K562 (cell line): ENCODE data around the gene TCF12. TPM values are rescaled to one million over a fixed set of nuclear protein-coding genes. Genes with fewer than 3 reads are reported as not detected.

ENCODE experiments used
- ATAC-seq: fragments of 200-7000 bp; cut with Tn5 transposase; 3 replicates; pipeline ENCODE4 v1.9.1; 2020; ENCODE audit warnings: moderate library complexity
- BruUV-seq: library from RNA; stranded (reverse); fragments of 400-500 nt; replicated peaks from 2 replicates; lab custom pipeline; 2021; lab: Mats Ljungman, UMichigan
- CTCF ChIA-PET: fragments of 300-600 bp; formaldehyde crosslinking; extraction: SDS; loops from one replicate; lab custom pipeline; 2021; ENCODE audit warnings: low intra/inter-chr PET ratio; lab: Yijun Ruan, JAX
- POLR2A ChIA-PET: fragments of 300-600, 350-650 bp; sonication (Branson Sonifier 250); formaldehyde crosslinking; extraction: SDS; loops from one replicate; lab custom pipeline; 2021; ENCODE audit warnings: antibody characterized with exemption, inconsistent platforms; lab: Yijun Ruan, JAX
- DNase-seq, 4 experiments: peaks; one replicate each; pipeline versions ENCODE4 v3.0.0 to v3.0.0-alpha.2; 2011 to 2018; ENCODE audit warnings: low spot score in 3 of 4, mixed read lengths in 3 of 4; ENCODE audit errors: extremely low read depth in 1 of 4
- FAIRE-seq: peaks from 2 replicates; lab custom pipeline; 2011; peaks lifted over from hg19 to GRCh38; lab: Jason Lieb, UNC
- H2AFZ ChIP-seq: 2 replicates; pipeline ENCODE4 v1.6.0; 2011; ENCODE audit warnings: low read depth, low read length, control low read depth, inconsistent platforms
- H3K27ac ChIP-seq: fragments of 200-600 bp; 3 replicates; pipeline ENCODE4 v1.8.0; 2011; ENCODE audit warnings: low read depth, mild to moderate bottlenecking, control low read depth, inconsistent platforms, low read length, moderate library complexity, mixed read lengths; ENCODE audit errors: extremely low read depth
- H3K27me3 ChIP-seq, 2 experiments: fragments of 300-600 bp in 1 of 2; 2 replicates in 1 of 2; 3 replicates in 1 of 2; pipeline versions ENCODE4 v1.6.0 to v1.8.0; 2011; ENCODE audit warnings: inconsistent platforms in 2 of 2, low read length in 2 of 2, mild to moderate bottlenecking in 1 of 2, mixed read lengths in 1 of 2, moderate library complexity in 1 of 2; ENCODE audit not compliant: control insufficient read depth in 2 of 2, insufficient read depth in 2 of 2
- H3K36me3 ChIP-seq: fragments of 300-600 bp; 3 replicates; pipeline ENCODE4 v1.8.0; 2011; ENCODE audit warnings: mild to moderate bottlenecking, low read length, inconsistent platforms; ENCODE audit not compliant: control insufficient read depth, insufficient read depth
- H3K4me1 ChIP-seq, 2 experiments: fragments of 200-600 bp in 1 of 2; replicated peaks in 1 of 2; 2 replicates in 1 of 2; 3 replicates in 1 of 2; pipeline versions ENCODE4 v1.5.1 to v1.8.0; 2011; ENCODE audit warnings: inconsistent platforms in 2 of 2, low read length in 2 of 2, mild to moderate bottlenecking in 1 of 2, mixed read lengths in 1 of 2, moderate library complexity in 1 of 2; ENCODE audit not compliant: control insufficient read depth in 2 of 2, insufficient read depth in 2 of 2
- H3K4me2 ChIP-seq: 2 replicates; pipeline ENCODE4 v1.6.1; 2011; ENCODE audit warnings: low read length, control low read depth, inconsistent platforms, mixed read lengths; ENCODE audit not compliant: insufficient read depth
- H3K4me3 ChIP-seq: fragments of 200-600 bp; sonication (generic), shearing (Covaris generic); 2 replicates; pipeline ENCODE4 v1.5.1; 2016; ENCODE audit warnings: control low read depth, inconsistent platforms
- H3K79me2 ChIP-seq: fragments of 200-600 bp; 3 replicates; pipeline ENCODE4 v1.8.0; 2011; ENCODE audit warnings: low read length, inconsistent platforms; ENCODE audit not compliant: control insufficient read depth, insufficient read depth
- H3K9ac ChIP-seq, 2 experiments: 2 replicates each; pipeline versions ENCODE4 v1.6.0 to v1.6.1; 2011; ENCODE audit warnings: low read depth in 2 of 2, low read length in 2 of 2, control low read depth in 1 of 2, inconsistent platforms in 1 of 2, mild to moderate bottlenecking in 1 of 2, mixed read lengths in 1 of 2; ENCODE audit not compliant: insufficient read depth in 1 of 2
- H3K9me1 ChIP-seq: one replicate; pipeline ENCODE4 v1.6.0; 2011; ENCODE audit warnings: inconsistent platforms, mild to moderate bottlenecking, low read length, moderate library complexity; ENCODE audit not compliant: control insufficient read depth, insufficient read depth
- H3K9me3 ChIP-seq: replicated peaks from 2 replicates; pipeline ENCODE4 v1.5.1; 2011; ENCODE audit warnings: low read depth, low read length, inconsistent platforms; ENCODE audit not compliant: control insufficient read depth, insufficient read depth
- H4K20me1 ChIP-seq: replicated peaks from 2 replicates; pipeline ENCODE4 v1.6.1; 2011; ENCODE audit warnings: low read length, inconsistent platforms, mixed read lengths; ENCODE audit not compliant: control insufficient read depth, insufficient read depth
- ATF1 ChIP-seq, 2 experiments: fragments of 450-650 bp in 1 of 2; IDR thresholded peaks; 2 replicates each; pipeline ENCODE4 v1.6.1; 2016; ENCODE audit warnings: missing compliant biosample characterization in 1 of 2, missing genetic modification characterization in 1 of 2
- DMBX1 ChIP-seq: fragments of 250-450 bp; sonication (Bioruptor Pico); IDR thresholded peaks from 2 replicates; pipeline ENCODE4 v1.8.0; 2022; ENCODE audit warnings: inconsistent platforms, mild to moderate bottlenecking, moderate library complexity, borderline replicate concordance
- WGBS: fragments of 100-300 bp; shearing (Covaris generic); methylation state at CpG from one replicate; pipeline ENCODE4 v1.1.6; 2016; ENCODE audit warnings: low coverage, mixed read lengths; ENCODE audit not compliant: insufficient coverage; ENCODE audit errors: missing lambda C conversion rate; 5-methylcytosine and 5-hydroxymethylcytosine counted together
- in situ Hi-C: fragments of 300-500 bp; cut with MboI; formaldehyde crosslinking; loops from 4 replicates; pipeline ENCODE4 v1.15.0; 2018; ENCODE audit warnings: inconsistent platforms, mixed read lengths
- intact Hi-C: fragments of 100-400 bp; cut with micrococcal nuclease; formaldehyde crosslinking; loops from 2 replicates; pipeline ENCODE4 v1.14.2; 2022
- polyA plus RNA-seq, 8 experiments: library from polyadenylated mRNA; depleted of rRNA in 4 of 8; stranded (reverse) in 5 of 8; unstranded in 3 of 8; fragments of >200 nt; fragmentation: Nextera tagmentation in 2 of 8; fragmentation: Illumina TruSeq in 1 of 8; extraction: Ambion mirVana in 2 of 8; extraction: Trizol in 1 of 8; gene quantifications; 2 replicates each; pipeline versions ENCODE4 v1.2.1 to v1.2.3, GENCODE V29; 2011 to 2014; ENCODE audit warnings: inconsistent platforms in 1 of 8, missing spikeins in 1 of 8
- total RNA-seq, 7 experiments: library from RNA; depleted of rRNA in 6 of 7; stranded (reverse); fragments of >200 nt in 6 of 7; fragmentation: Illumina TruSeq in 2 of 7; extraction: Trizol in 2 of 7; gene quantifications; 2 replicates each; pipeline versions ENCODE4 v1.2.1 to v1.2.3, GENCODE V29; 2011 to 2021; ENCODE audit warnings: low replicate concordance in 1 of 7
- TF ChIP-seq, protein P1 (sequence below): fragments of 250-450 bp; sonication (Bioruptor Pico); IDR thresholded peaks from 2 replicates; pipeline ENCODE4 v1.4.0; 2020; ENCODE audit warnings: mild to moderate bottlenecking
- TF ChIP-seq, protein P2 (sequence below), 3 experiments: IDR thresholded peaks in 2 of 3; conservative IDR thresholded peaks in 1 of 3; 2 replicates each; pipeline ENCODE4 v1.5.1; 2011 to 2012; ENCODE audit warnings: low read length in 3 of 3, mild to moderate bottlenecking in 3 of 3, control low read depth in 2 of 3, improper control_type of control experiment in 1 of 3, inconsistent platforms in 1 of 3, low read depth in 1 of 3, mixed read lengths in 1 of 3, moderate library complexity in 1 of 3; ENCODE audit not compliant: insufficient read depth in 2 of 3

The TCF12 gene
- total and polyA plus RNA-seq, 9 of the 15 experiments (the other 6 are each of a cell fraction or from before 2014, with no cell fraction given), result 10.5 to 132 (median 52.9) TPM

DNA sequence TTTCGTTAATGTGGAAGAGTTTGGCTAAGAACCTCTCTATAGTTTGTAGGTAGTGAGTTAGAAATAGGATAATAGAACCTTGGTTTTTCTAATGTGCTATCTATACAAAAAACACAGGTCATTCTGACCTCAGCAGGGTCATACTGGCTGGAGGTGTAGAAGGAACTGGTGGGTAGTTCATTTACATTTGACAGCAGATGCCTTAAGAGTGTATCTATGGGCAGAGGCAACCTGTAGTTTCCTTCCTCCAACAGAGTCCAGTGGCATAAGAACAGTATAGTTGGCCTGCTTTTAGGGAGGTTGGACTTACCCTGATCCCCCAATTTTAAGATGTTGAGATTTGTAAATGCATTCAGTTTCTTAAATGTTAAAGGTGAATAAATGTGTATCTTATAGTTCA is 152.2 kb downstream of the TCF12 start:
- no peaks in the 10 kb centered on the region for H3K9me3 ChIP-seq
- intact Hi-C loops, result no loop called here
- H3K36me3 ChIP-seq, result no peaks in the 10 kb centered on the region
- H3K4me1 ChIP-seq, result no peaks in the 10 kb centered on the region
- H3K9ac ChIP-seq, result no peak overlapping the region
- no peak overlapping the region for H3K4me3 ChIP-seq
- no peak overlapping the region for H2AFZ ChIP-seq
- WGBS, result 64% methylated on average over 1 of the region's 1 CpG
- ATAC-seq, result no peak
- in situ Hi-C loops, result no loop called here
- no peak overlapping the region for H3K27ac ChIP-seq
- H3K4me2 ChIP-seq, result no peak overlapping the region
- peaks cover 17% of the 10 kb centered on the region for H3K79me2 ChIP-seq
- TF ChIP-seq ATF1 (CRISPR knock-in tag; IDR thresholded peaks at IDR 0.05) (no peak), ATF1 (tag; IDR thresholded peaks at IDR 0.05) (no peak), DMBX1 (CRISPR knock-in tag) (no peak)
- H3K9me1 ChIP-seq, result no peaks in the 10 kb centered on the region
- DNase-seq, result no peak
- no peaks in the 10 kb centered on the region for H4K20me1 ChIP-seq
- POLR2A ChIA-PET, result no interaction called here
- no peaks in the 10 kb centered on the region for H3K27me3 ChIP-seq
- CTCF ChIA-PET, result no interaction called here
- BruUV-seq, result no TSS peak
- FAIRE-seq, result no peak

DNA sequence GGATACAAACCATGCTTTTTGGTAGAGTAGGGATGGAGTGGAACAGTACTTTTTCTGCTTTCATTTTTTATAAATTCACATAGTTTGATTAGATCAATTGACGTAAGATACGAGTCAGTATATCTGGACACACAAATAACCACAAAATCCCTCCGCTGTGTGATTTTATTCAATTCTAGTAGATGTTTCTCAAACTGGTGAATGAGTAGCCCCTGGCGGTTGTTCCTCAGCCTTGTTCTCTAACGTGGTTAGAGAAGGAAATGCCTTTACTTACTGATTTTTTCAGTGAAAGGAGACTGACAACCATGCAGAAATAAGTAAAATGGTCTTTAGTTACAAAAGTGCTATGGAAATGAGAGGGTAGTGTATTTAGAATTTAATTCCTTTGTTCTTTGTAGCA is 161.0 kb downstream of the TCF12 start:
- no peak for DNase-seq
- intact Hi-C loops (no loop called here), in situ Hi-C loops (no loop called here)
- H3K4me2 ChIP-seq, result no peak overlapping the region
- H3K36me3 ChIP-seq, result no peaks in the 10 kb centered on the region; the same call in 2 of the 3 replicates
- H3K9ac ChIP-seq, result no peak overlapping the region
- TF ChIP-seq, protein P1, sequence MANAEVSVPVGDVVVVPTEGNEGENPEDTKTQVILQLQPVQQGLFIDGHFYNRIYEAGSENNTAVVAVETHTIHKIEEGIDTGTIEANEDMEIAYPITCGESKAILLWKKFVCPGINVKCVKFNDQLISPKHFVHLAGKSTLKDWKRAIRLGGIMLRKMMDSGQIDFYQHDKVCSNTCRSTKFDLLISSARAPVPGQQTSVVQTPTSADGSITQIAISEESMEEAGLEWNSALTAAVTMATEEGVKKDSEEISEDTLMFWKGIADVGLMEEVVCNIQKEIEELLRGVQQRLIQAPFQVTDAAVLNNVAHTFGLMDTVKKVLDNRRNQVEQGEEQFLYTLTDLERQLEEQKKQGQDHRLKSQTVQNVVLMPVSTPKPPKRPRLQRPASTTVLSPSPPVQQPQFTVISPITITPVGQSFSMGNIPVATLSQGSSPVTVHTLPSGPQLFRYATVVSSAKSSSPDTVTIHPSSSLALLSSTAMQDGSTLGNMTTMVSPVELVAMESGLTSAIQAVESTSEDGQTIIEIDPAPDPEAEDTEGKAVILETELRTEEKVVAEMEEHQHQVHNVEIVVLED (CRISPR knock-in tag), result no peak
- TF ChIP-seq, protein P2, sequence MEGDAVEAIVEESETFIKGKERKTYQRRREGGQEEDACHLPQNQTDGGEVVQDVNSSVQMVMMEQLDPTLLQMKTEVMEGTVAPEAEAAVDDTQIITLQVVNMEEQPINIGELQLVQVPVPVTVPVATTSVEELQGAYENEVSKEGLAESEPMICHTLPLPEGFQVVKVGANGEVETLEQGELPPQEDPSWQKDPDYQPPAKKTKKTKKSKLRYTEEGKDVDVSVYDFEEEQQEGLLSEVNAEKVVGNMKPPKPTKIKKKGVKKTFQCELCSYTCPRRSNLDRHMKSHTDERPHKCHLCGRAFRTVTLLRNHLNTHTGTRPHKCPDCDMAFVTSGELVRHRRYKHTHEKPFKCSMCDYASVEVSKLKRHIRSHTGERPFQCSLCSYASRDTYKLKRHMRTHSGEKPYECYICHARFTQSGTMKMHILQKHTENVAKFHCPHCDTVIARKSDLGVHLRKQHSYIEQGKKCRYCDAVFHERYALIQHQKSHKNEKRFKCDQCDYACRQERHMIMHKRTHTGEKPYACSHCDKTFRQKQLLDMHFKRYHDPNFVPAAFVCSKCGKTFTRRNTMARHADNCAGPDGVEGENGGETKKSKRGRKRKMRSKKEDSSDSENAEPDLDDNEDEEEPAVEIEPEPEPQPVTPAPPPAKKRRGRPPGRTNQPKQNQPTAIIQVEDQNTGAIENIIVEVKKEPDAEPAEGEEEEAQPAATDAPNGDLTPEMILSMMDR (IDR thresholded peaks at IDR 0.05 in 2 of 3, conservative IDR thresholded peaks at IDR 0.05 in 1 of 3; ENCODE audit: insufficient read depth in 2 of 3, low read depth in 1 of 3, low read length in 3 of 3), result peak in 1 of 3 experiments; percentile 33; a peak in 2 of 6 replicates
- no TSS peak for BruUV-seq
- no peak overlapping the region for H2AFZ ChIP-seq
- POLR2A ChIA-PET, result no interaction called here
- H3K79me2 ChIP-seq, result peaks cover 28% of the 10 kb centered on the region
- CTCF ChIA-PET, result no interaction called here
- no peaks in the 10 kb centered on the region for H4K20me1 ChIP-seq
- 66% methylated on average over 5 of the region's 5 CpGs for WGBS
- H3K4me3 ChIP-seq, result no peak overlapping the region
- H3K27ac ChIP-seq, result no peak overlapping the region
- no peaks in the 10 kb centered on the region for H3K9me1 ChIP-seq
- FAIRE-seq, result no peak
- H3K9me3 ChIP-seq, result no peaks in the 10 kb centered on the region
- ATAC-seq, result 0 out of 3 replicates have a peak, but pooled peaks have one; percentile 31
- peaks cover 0 to 15% of the 10 kb centered on the region in 2 experiments; a peak in 3 of 5 replicates for H3K4me1 ChIP-seq
- no peaks in the 10 kb centered on the region for H3K27me3 ChIP-seq
